GM19452 (cell line): ENCODE measurements around the gene ZNF563.
"Not testable (repeated sequence)": the region's sequence is repeated elsewhere in the genome, so short reads cannot be mapped to it uniquely, and the experiment has no call there.

ENCODE experiments used
- ATAC-seq: cut with Tn5 transposase; IDR thresholded peaks from one replicate; pipeline ENCODE4 v1.9.1; 2021; ENCODE audit not compliant: unreplicated experiment

ZNF563 gene

GRCh38 chr19:12333162-12334159, at the start of gene ZNF563:
ZNF563 (minus strand) TSS chr19:12333633; CDS start chr19:12333482, 151 bp downstream.
- peak; percentile 89 for ATAC-seq

- ATAC-seq: no peak
These were observed 47.0 kb upstream of the ZNF563 start for GRCh38 chr19:12380444-12380737.

DNA sequence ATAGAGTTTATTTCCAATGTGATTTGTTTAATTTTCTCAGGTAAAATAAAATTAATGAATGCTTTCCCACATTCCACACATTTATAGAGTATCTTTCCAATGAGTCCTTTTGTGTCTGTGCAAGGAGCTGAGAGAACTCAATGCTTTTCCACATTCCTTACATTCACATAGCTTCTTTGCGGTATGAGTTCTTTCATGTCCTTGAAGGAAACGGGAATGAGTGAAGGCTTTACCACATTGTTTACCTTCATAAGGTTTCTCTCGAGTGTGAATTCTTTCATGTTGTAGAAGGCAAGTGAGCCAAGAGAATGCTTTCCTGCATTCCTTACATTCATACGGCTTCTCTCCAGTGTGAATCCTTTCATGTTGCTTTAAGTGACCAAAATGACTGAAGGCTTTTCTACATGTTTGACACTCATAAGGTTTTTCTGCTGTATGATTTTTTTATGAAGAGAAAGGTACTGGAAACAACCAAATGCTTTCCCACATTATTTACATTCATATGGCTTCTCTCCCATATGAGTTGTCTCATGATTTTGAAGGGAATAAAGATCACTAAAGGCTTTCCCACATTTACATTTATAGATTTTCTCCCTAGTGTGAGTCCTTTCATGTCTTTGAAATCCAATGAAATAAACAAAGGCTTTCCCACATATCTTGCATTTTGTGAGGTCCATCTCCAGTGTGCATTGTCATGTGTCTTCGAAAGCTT, 46.5 kb upstream of the ZNF563 start:
- ATAC-seq: no peak

DNA sequence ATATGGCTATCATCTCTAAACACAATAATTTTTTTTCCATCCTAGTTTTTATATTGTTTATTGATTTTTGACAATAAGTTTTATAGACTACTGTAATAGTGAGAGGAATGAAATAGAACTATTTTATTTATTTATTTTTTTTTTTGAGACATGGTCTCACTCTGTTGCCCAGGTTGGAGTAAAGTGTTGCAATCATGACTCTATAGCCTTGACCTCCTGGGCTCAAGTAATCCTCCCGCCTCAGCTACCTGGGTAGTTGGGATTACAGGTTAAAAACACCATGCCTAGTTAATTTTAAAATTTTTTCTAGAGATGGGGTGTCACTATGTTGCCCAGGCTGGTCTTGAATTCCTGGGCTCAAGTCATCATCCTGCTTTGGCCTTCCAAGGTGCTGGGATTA, 40.6 kb upstream of the ZNF563 start:
- no peak for ATAC-seq

DNA sequence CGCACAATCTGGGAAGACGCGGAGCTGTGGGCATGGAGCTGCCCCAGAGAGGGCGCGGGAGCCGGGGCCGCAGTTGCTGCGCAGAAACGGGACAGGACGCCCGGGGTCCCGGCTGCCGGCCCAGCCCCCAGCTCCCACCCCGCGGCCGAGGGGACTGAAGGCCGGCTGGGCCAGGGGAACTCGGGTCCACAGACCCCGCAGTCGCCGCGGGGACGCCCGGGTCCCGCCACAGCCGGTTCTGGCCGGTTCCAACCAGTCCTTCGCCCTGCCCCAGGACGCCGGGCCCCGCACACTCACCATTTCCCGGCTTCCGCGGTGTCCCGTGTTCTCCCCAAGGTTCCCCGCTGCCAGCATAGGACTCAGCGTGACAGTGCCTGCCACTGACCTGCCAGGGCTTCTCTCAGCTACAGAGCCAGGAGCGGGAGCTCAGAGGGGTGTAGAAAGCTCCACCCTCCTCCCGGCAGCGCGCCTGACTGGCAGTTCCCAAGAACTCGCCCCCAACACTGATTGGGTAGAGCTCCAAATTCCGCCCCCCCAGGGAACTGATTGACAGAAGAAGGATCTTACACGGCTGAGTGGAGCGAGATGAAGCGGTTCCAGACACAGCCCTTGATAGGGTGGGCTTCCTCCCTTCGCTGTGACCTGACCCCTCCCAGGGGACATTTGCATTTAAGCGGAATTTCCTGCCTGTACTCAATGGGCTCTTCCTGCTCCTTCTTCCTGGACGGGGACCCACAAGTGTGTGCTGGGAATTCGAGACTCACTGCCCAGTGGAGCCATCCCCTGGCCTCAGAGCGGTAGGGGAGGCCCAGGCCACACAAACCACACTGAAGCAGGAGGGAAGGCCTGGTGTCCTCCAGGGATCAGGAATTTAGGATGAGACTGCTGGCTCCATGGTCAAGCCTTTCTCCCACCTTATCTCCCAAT, 32.1 kb upstream of the ZNF563 start, which contains the start of gene ZNF442:
ZNF442 (minus strand) TSS at position 448 of the 927 bp plus-strand sequence. CDS start 2,052 bp downstream, outside the sequence.
- peak; percentile 93 for ATAC-seq

- no peak for ATAC-seq
These were observed 31.2 kb upstream of the ZNF563 start for GRCh38 chr19:12364391-12365235.

- not testable (repeated sequence) for ATAC-seq
These were observed 28.8 kb upstream of the ZNF563 start for GRCh38 chr19:12362236-12362635.

- ATAC-seq: no peak
These were observed 19.9 kb upstream of the ZNF563 start for GRCh38 chr19:12353375-12353774.

GRCh38 chr19:12350890-12351197, 17.4 kb upstream of the ZNF563 start:
- no peak for ATAC-seq

DNA sequence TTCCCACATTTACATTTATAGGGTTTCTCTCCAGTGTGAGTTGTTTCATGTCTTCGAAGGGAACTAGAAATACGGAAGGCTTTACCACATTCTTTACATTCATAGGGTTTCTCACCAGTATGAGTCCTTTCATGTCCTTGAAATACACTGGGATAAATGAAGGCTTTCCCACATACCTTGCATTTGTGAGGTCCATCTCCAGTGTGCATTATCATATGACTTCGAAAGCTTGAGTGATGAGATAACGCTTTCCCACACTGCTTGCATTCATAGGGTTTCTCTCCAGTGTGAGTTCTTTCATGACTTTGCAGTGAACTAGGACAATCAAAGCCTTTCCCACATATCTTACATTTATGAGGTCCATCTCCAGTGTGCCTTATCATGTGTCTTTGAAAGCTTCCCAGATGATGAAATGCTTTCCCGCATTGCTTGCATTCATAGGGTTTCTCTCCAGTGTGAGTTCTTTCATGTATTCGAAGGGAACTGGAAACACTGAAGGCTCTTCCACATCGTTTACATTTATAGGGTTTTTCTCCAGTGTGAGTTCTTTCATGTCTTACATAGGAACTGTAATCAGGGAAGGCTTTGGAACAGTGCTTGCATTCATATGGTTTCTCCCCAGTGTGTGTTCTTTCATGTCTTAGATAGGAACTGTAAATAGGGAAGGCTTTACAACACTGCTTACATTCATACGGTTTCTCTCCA, 16.9 kb upstream of the ZNF563 start:
- ATAC-seq: no peak

DNA sequence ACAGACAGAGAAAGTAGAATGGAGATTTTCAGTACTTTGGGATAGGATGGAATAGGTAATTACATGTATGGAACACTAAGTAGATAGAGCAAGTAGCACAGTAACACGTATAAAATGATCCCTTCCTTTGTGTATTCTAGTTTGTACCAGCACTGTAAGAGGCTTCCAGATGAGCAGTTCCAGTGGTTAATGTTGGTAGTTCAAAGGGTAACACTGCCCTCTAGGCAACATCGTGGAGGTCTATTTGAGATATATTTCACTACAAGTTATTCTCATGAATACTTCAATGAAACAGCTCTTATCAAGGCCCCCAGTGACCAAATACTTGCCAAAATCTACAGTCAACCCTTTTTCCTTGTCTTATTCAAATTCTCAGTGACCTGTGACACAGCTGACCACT, 13.5 kb upstream of the ZNF563 start:
- ATAC-seq: no peak

- ATAC-seq: no peak
These were observed 11.8 kb upstream of the ZNF563 start for GRCh38 chr19:12345197-12345596.

- ATAC-seq: peak; percentile 37
These were observed 2.1 kb downstream of the ZNF563 start for GRCh38 chr19:12331211-12331941.

GRCh38 chr19:12330340-12330739, 3.1 kb downstream of the ZNF563 start:
- ATAC-seq: no peak

DNA sequence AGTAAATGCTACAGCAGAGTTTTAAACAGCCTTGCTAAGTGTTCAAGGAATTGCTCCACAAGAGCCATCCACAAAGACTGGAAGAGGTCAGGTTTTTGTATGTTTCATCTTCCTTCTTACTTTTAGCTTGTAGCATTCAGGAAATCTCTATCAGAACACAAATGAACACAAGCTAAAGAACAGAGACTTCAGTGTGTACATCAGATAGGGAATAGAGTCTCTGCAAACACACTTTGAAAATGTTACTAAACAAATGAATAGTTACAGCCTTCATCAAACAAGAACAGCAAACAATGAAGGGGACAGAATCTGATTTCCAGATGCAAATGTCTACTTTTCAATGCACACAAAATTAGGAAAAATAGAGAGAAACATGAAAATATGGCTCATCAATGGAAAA, 7.7 kb downstream of the ZNF563 start:
- no peak for ATAC-seq

DNA sequence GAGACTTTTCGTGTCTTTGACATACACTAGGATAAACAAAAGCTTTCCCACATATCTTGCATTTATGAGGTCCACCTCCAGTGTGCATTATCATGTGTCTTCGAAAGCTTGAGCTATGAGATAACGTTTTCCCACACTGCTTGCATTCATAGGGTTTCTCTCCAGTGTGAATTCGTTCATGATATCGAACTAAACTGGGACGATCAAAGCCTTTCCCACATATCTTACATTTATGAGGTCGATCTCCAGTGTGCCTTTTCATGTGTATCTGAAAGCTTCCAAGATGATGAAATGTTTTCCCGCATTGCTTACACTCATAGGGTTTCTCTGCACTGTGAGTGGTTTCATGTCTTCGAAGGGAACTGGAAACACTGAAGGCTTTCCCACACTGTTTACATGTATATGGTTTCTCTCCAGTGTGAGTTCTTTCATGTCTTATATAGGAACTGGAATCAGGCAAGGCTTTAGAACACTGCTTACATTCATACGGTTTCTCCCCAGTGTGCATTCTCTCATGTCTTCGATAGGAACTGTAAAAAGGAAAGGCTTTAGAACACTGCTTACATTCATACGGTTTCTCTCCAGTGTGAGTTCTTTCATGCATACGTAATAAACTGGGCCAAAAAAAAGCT, 14.5 kb downstream of the ZNF563 start:
- ATAC-seq: no peak

GRCh38 chr19:12314553-12314952, 18.9 kb downstream of the ZNF563 start:
- no peak for ATAC-seq

GRCh38 chr19:12308891-12309290, 24.5 kb downstream of the ZNF563 start:
- not testable (repeated sequence) for ATAC-seq
